Measurements from ENCODE around the gene SHOX.

DNA sequence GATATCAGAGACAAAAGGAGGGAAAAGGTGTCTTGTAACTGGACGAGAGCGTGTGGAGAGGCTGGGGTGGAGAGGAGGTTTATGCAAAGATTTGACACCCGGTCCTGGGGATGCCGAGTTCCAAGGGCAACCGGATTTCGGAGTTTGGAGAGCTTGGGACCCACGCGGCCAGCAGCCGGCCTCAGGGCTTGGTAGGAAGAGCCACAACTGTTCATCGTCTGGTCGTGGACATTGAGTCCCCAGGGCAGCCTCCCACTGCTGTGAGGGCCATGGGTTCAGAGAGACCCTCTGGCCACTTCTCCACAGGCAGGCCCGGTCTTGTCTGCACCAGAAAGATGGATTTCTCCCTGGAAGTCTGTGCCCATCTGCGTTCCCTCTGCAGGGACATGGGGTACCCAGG is 46.8 kb downstream of the SHOX start:
- no peak for TF ChIP-seq GATA3 (IDR thresholded peaks at IDR 0.05; ENCODE audit: low read depth, low read length)
- TF ChIP-seq GATA2 (IDR thresholded peaks at IDR 0.05; ENCODE audit: low read depth, low read length), result no peak
